ENCODE results near the gene MYADM.

MYADM gene

DNA sequence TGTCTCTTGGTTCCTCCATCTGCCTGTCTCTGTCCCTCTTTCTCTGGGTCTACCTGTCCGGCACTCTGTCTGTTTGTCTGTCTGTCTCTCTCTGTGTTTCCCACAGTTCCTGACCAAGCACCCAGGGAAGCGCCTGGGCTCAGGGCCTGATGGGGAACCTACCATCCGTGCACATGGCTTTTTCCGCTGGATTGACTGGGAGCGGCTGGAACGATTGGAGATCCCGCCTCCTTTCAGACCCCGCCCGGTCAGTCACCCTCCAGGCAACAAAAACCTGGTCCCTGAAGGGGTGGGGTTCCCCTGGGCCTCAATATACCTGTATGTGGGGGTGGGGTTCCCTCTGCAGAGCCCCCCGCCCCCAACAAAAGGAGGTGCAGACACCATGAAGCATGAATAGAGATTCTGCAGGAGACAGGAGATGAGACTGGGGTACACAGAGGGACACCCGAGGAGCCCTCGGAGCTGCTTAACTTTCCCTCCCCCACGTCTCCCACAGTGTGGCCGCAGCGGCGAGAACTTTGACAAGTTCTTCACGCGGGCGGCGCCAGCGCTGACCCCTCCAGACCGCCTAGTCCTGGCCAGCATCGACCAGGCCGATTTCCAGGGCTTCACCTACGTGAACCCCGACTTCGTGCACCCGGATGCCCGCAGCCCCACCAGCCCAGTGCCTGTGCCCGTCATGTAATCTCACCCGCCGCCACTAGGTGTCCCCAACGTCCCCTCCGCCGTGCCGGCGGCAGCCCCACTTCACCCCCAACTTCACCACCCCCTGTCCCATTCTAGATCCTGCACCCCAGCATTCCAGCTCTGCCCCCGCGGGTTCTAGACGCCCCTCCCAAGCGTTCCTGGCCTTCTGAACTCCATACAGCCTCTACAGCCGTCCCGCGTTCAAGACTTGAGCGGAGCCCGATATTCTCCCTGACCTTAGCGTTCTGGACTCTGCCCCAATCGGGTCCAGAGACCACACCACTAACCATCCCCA, 38.8 kb downstream of the MYADM start:
- TF ChIP-seq, protein P1, sequence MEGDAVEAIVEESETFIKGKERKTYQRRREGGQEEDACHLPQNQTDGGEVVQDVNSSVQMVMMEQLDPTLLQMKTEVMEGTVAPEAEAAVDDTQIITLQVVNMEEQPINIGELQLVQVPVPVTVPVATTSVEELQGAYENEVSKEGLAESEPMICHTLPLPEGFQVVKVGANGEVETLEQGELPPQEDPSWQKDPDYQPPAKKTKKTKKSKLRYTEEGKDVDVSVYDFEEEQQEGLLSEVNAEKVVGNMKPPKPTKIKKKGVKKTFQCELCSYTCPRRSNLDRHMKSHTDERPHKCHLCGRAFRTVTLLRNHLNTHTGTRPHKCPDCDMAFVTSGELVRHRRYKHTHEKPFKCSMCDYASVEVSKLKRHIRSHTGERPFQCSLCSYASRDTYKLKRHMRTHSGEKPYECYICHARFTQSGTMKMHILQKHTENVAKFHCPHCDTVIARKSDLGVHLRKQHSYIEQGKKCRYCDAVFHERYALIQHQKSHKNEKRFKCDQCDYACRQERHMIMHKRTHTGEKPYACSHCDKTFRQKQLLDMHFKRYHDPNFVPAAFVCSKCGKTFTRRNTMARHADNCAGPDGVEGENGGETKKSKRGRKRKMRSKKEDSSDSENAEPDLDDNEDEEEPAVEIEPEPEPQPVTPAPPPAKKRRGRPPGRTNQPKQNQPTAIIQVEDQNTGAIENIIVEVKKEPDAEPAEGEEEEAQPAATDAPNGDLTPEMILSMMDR (conservative IDR thresholded peaks at IDR 0.05) = peak; percentile 92
- TF ChIP-seq ZFX (IDR thresholded peaks at IDR 0.05) = no peak
- H3K27ac ChIP-seq = no peak overlapping the region

DNA sequence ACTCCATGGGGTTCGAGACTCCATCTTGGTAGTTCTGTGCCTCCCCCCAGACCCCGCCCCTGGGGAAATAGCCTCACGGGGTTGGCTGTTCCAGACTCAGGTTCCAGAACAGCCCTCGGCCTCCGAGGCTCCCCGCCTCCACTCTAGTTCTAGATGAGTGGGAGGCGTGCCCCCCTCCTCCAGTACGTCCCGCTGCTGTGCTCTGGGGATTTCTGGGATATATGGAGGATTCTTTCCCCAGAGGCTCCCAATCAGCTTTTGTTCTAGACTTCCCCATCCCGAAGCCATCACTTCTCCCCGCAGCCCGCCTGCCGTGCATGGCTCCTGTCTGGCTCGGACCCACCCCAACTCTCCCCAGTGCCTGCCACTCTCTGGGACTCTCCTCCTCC, 39.5 kb downstream of the MYADM start:
- TF ChIP-seq, protein P1 (conservative IDR thresholded peaks at IDR 0.05) = no peak; the same call in 1 of the 2 replicates
- TF ChIP-seq ZFX (IDR thresholded peaks at IDR 0.05) = no peak
- no peak overlapping the region for H3K27ac ChIP-seq

DNA sequence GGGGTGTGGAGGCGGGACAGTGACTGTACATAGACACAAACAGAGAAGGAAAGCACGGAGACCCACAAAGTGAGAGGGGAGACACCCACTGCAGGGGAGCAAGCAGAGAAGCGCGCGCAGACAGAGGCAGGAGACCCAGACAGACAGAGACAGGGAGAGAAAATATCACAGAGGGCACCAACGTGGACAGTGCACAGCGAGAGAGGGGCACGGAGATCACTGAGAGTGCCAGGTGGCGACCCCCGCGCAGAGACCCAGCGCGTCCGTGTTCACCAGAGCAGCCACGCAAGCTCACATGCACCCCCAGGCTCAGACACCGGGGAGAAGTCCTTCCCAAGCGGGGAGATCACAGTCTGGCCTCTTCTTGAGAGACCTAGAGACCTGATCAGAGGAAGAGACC, 40.0 kb downstream of the MYADM start:
- TF ChIP-seq, protein P1 (conservative IDR thresholded peaks at IDR 0.05) = no peak
- TF ChIP-seq ZFX (IDR thresholded peaks at IDR 0.05) = no peak
- H3K27ac ChIP-seq = no peak overlapping the region

DNA sequence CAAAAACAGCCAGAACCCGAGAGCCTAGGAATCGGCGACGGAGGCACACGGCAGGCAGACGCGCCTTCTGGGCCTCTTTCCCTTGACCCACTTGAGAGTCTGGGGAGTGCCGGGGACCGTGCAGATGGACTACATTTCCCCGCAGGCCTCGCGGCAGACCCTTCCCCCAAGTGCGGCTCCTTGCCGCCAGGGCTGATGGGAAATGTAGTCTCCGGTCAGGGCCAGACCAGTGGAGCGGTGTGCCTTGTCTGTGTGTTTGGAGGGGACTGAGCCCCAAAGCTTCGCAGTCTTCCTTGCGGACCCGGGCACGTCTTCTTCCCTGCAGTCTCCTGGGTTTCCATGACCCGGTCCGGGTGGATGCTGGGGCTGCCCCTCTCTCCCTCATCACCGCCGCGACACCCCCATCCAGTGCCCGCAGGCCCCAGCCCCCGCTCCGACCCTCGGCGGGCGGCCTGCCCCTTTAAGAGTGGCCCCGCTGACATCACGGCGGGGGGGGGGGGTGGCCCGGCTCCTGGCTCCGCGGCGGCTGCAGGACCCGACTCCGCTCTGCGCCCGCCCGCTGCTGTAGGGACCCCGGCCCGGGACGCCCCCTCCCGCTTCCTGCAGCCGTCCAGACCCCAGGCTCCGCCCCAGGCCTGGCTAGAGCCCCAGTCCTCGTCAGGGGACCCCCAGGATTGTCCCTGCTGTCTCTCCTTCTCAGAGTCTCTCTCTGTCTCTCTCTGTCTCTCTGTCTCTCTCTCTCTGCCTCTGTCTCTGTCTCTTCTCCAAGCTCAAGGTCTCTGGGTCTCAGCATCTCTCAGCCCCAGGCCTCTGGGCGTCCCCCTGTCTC, 40.6 kb downstream of the MYADM start:
- no peak overlapping the region for H3K27ac ChIP-seq
- no peak for TF ChIP-seq ZFX (IDR thresholded peaks at IDR 0.05)
- TF ChIP-seq, protein P1 (conservative IDR thresholded peaks at IDR 0.05) = no peak

DNA sequence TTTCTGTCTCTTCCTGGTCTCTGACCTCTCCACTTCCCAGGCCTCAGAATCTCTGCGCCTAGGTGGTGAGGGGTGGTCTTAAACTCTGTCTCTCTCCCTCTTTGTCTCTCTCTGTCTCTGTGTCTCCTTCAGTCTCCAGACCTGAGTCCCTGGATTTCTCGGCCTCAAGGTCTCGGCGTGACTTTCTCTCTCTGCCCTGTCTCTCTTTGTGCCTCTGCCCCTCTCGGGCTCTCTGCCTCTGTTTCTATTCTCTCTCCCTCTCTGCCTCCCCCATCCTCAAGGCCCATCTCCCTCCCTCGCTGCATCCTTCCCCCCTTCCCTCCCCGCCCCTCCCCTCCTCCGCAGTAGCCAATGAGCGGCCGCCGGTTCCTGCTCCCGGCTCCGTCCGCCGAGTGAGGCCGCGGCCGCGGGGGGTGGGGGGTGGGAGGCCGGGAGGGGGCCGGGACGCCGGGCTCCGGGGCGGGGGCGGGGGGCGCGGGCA, 41.3 kb downstream of the MYADM start, which contains the start of gene CACNG7:
Gene CACNG7, plus strand, starts transcription at position 344 of the 481 bp plus-strand sequence. CDS start 3,554 bp downstream, outside the sequence.
- TF ChIP-seq ZFX (IDR thresholded peaks at IDR 0.05) = no peak

DNA sequence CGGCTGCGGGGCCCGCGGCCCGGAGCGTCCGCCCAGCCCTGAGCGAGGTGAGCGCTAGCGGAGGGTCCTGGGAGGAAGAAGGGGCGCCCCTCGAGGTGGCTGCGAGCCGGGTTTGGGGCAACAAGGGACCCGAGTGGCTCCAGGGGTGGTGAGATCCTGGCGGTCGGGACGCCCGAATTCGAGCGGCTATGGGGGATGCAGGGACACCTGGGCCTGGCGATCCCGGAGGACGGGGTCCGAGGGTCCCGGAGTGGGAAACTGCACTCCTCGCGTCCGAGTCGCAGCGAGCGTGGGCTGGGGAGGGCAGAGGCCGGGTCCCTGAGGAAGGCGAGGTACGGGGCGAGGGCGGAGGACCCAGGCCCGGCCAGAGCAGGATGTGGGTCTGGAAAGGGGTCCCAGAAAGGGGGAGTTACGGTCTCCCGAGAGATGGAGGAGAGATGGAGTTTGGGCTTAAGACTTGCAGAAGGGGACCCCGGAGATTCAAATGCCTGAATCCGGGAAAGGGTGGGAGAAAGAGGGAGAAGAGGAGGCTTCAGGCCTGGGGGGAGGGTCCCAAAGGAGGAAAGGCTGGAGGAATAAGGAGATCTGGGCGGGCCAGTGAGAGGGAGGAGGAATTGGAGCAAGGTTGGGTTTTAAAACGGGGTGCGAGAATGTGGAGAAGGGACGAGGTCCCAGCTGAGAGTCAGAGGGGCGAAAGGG, 41.9 kb downstream of the MYADM start:
- TF ChIP-seq, protein P1 (conservative IDR thresholded peaks at IDR 0.05) = no peak
- TF ChIP-seq ZFX (IDR thresholded peaks at IDR 0.05) = no peak
- H3K27ac ChIP-seq = no peak overlapping the region

More for the DNA sequence above, 41.3 kb downstream of the MYADM start, which contains the start of gene CACNG7:
- H3K27ac ChIP-seq = no peak within 1 kb of the TSS

DNA sequence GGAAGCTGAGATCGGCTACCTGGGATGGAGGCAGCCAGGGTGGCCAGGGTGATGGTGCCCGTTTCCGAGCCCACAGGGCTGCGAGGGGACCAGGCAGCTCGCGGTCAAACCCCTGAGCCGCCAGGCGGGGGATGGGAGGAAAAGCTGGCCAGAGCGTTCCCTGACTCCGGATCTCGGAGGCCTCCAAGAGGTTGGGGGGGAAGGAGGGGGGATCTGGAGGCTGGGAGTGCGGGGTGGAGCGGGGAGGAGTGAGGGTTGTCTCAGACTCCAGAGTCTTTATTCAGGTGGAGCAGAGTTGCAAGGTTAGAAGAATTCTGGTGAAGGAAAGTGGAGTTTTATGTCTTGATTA, 42.5 kb downstream of the MYADM start:
- H3K27ac ChIP-seq = no peak overlapping the region
- TF ChIP-seq ZFX (IDR thresholded peaks at IDR 0.05) = no peak
- TF ChIP-seq, protein P1 (conservative IDR thresholded peaks at IDR 0.05) = no peak

All from C4-2B (cell line).